ENCODE results near the gene STARD3NL. TPM values are rescaled to one million over a fixed set of nuclear protein-coding genes. Genes with fewer than 3 reads are reported as not detected.

STARD3NL gene
- total and polyA plus RNA-seq, 2 of the 13 experiments (the other 11 are each of a cell fraction or from before 2014, with no cell fraction given): 37.3 to 42.3 TPM

- TF ChIP-seq PRDM10 (CRISPR knock-in tag; IDR thresholded peaks at IDR 0.05; ENCODE audit: low read depth) (no peak), XBP1 (CRISPR knock-in tag; IDR thresholded peaks at IDR 0.05) (no peak), GMEB1 (CRISPR knock-in tag; IDR thresholded peaks at IDR 0.05; ENCODE audit: borderline replicate concordance) (no peak), ZFP62 (CRISPR knock-in tag; IDR thresholded peaks at IDR 0.05) (no peak), HDAC2 (CRISPR knock-in tag; IDR thresholded peaks at IDR 0.05) (no peak), ZNF552 (CRISPR knock-in tag; IDR thresholded peaks at IDR 0.05; ENCODE audit: borderline replicate concordance) (no peak), CREB1 (IDR thresholded peaks at IDR 0.05) (no peak), CREB1 (CRISPR knock-in tag; IDR thresholded peaks at IDR 0.05) (no peak), AKAP8 (CRISPR knock-in tag; IDR thresholded peaks at IDR 0.05) (0 out of 2 replicates have a peak, but pooled peaks have one; percentile 7), MATR3 (CRISPR knock-in tag; IDR thresholded peaks at IDR 0.05) (no peak), ZNF549 (CRISPR knock-in tag; IDR thresholded peaks at IDR 0.05) (no peak), THYN1 (CRISPR knock-in tag; IDR thresholded peaks at IDR 0.05; ENCODE audit: borderline replicate concordance, low read depth) (no peak), NAIF1 (CRISPR knock-in tag; IDR thresholded peaks at IDR 0.05; ENCODE audit: borderline replicate concordance) (peak; percentile 82; the same call in 1 of the 2 replicates), ZNF24 (IDR thresholded peaks at IDR 0.05) (no peak), ZNF264 (CRISPR knock-in tag; IDR thresholded peaks at IDR 0.05) (0 out of 2 replicates have a peak, but pooled peaks have one; percentile 35), ZNF512B (CRISPR knock-in tag; IDR thresholded peaks at IDR 0.05; ENCODE audit: borderline replicate concordance) (0 out of 2 replicates have a peak, but pooled peaks have one; percentile 57), PBX2 (CRISPR knock-in tag; IDR thresholded peaks at IDR 0.05) (no peak), ETV6 (CRISPR knock-in tag; conservative IDR thresholded peaks at IDR 0.05) (no peak), ZNF746 (CRISPR knock-in tag; IDR thresholded peaks at IDR 0.05) (no peak), SRSF9 (IDR thresholded peaks at IDR 0.05; ENCODE audit: borderline replicate concordance, insufficient read depth, low read depth, low read length, poor library complexity, severe bottlenecking) (no peak), MEIS1 (CRISPR knock-in tag; IDR thresholded peaks at IDR 0.05; ENCODE audit: borderline replicate concordance) (no peak), ZNF878 (CRISPR knock-in tag; IDR thresholded peaks at IDR 0.05) (no peak)
Observed at GRCh38 chr7:38177621-38178003, 433 bp upstream of the STARD3NL start (continued).
